Activated T-cell treated with anti-CD3 and anti-CD28 coated beads, Interleukin-2, amount 50 U/mL, for 4 hours (primary cell): ENCODE results near the gene PFKFB3. TPM values are rescaled to one million over a fixed set of nuclear protein-coding genes. Genes with fewer than 3 reads are reported as not detected.
"Not testable (repeated sequence)": the region's sequence is repeated elsewhere in the genome, so short reads cannot be mapped to it uniquely, and the experiment has no call there.

Experiments
- ATAC-seq, 2 donors: fragments of 200-7000 bp; cut with Tn5 transposase; one replicate each; pipeline ENCODE4 v1.10.0; 2021
- DNase-seq: peaks from one replicate; pipeline ENCODE4 v3.0.0-alpha.2; 2020
- H3K27me3 Mint-ChIP-seq: one replicate; pipeline ENCODE4 v1.8.0; 2021; ENCODE audit warnings: low read depth, mixed read lengths
- H3K36me3 Mint-ChIP-seq: one replicate; pipeline ENCODE4 v1.8.0; 2022; ENCODE audit warnings: mixed read lengths; ENCODE audit not compliant: insufficient read depth
- H3K4me1 Mint-ChIP-seq: one replicate; pipeline ENCODE4 v1.8.0; 2021; ENCODE audit warnings: low read depth, mixed read lengths
- H3K4me3 Mint-ChIP-seq: one replicate; pipeline ENCODE4 v1.8.0; 2021; ENCODE audit warnings: mild to moderate bottlenecking, moderate library complexity, mixed read lengths
- H3K9me3 Mint-ChIP-seq: one replicate; pipeline ENCODE4 v1.8.0; 2021; ENCODE audit warnings: mixed read lengths
- total RNA-seq, 3 donors: library from RNA; stranded (reverse); gene quantifications; one replicate each; pipeline ENCODE4 v1.2.1, GENCODE V29; 2021

The PFKFB3 gene
- total RNA-seq, 3 donors from 2014 or later: 60.5 to 77.0 (median 68.8) TPM

GRCh38 chr10:6237199-6237530 is 34.4 kb downstream of the PFKFB3 start:
- H3K9me3 Mint-ChIP-seq: no peaks in the 10 kb centered on the region
- no peak for DNase-seq
- H3K4me3 Mint-ChIP-seq: no peak overlapping the region
- H3K4me1 Mint-ChIP-seq: peaks cover 16% of the 10 kb centered on the region
- no peak for ATAC-seq
- peaks cover 37% of the 10 kb centered on the region for H3K36me3 Mint-ChIP-seq
- no peaks in the 10 kb centered on the region for H3K27me3 Mint-ChIP-seq

DNA sequence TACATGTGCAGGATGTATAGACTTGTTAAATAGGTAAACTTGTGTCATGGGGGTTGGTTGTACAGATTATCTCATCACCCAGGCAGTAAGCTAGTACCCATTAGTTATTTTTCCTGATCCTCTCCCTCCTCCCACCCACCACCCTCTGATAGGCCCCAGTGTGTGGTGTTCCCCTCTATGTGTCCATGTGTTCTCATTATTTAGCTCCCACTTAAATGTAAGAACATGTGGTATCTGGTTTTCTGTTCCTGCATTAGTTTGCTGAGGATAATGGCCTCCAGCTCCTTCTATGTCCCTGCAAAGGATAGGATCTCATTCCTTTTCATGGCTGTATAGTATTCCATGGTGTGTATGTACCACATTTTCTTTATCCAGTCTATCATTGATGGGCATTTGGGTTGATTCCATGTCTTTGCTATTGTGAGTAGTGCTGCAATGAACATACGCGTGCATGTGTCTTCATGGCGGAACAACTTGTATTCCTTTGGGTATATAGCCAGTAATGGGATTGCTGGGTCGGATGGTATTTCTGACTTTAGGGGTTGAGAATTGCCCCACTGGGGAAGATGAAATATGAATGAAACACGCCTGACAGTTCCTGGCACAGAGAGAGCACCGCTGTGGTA is 36.0 kb downstream of the PFKFB3 start:
- H3K27me3 Mint-ChIP-seq, H3K9me3 Mint-ChIP-seq, ATAC-seq, H3K4me3 Mint-ChIP-seq, DNase-seq: not testable (repeated sequence)
- peaks cover 29% of the 10 kb centered on the region for H3K36me3 Mint-ChIP-seq
- peaks cover 16% of the 10 kb centered on the region for H3K4me1 Mint-ChIP-seq

DNA sequence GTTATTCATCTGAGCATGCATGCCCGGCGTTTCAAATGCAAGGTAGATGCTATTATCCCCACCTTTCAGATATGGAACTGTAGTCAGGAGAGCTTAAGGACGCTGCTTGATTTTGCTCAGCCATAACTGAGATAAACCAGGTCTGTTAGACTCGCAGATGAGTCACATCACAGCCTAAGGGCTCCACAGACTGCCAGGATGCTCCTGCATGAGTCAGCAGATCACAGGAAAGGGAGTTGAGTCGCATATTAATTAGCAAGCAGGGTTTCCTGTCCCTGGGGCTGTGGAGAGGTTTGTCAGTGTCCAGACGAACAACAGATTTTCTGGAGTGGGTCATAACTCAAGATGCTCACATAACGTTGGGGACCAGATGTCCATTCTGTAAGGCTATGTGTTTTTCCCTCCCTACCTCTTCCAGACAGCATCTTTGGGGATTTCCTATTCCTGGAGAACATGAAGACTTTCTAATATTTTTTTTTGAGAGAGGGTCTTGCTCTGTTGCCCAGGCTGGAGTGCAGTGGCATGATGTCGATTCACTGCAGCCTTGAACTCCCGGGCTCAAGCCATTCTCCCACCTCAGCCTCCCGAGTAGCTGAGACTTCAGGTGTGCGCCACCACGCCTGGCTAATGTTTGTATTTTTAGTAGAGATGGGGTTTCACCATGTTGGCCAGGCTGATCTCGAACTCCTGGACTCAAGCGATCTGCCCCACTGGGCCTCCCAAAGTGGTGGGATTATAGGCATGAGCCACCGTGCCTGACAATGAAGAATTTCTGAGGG is 36.7 kb downstream of the PFKFB3 start:
- DNase-seq (peak; percentile 67), ATAC-seq (peak; percentile 97 to 98)
- H3K27me3 Mint-ChIP-seq: no peaks in the 10 kb centered on the region
- peaks cover 16% of the 10 kb centered on the region for H3K4me1 Mint-ChIP-seq
- peaks cover 25% of the 10 kb centered on the region for H3K36me3 Mint-ChIP-seq
- no peaks in the 10 kb centered on the region for H3K9me3 Mint-ChIP-seq
- no peak overlapping the region for H3K4me3 Mint-ChIP-seq

- no peaks in the 10 kb centered on the region for H3K9me3 Mint-ChIP-seq
- H3K4me3 Mint-ChIP-seq: no peak overlapping the region
- no peaks in the 10 kb centered on the region for H3K27me3 Mint-ChIP-seq
- peaks cover 23% of the 10 kb centered on the region for H3K36me3 Mint-ChIP-seq
- H3K4me1 Mint-ChIP-seq: peaks cover 16% of the 10 kb centered on the region
- ATAC-seq (no peak), DNase-seq (no peak)
Observed at GRCh38 chr10:6240254-6240653, 37.5 kb downstream of the PFKFB3 start.

DNA sequence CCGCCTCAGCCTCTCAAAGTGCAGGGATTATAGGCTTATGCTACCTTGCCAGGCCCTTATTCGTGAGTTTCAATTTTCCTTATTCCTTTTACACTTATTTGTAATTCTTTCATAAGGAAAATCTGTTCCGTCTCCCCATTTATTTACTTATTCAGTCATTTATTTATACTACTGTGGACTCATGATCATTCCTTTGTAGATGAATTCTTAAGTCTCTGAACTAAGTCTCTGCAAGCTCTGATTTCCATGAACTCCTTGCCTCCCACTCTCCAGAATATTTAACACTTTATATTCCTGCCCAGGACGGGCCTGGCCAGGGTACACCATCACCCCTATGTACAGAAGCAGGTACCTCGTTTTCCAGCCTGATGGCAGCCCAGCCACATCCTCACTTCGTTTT is 39.4 kb downstream of the PFKFB3 start:
- Mint-ChIP-seq H3K4me3 (no peak overlapping the region), H3K36me3 (peaks cover 9% of the 10 kb centered on the region), H3K27me3 (no peaks in the 10 kb centered on the region), H3K4me1 (peaks cover 15% of the 10 kb centered on the region), H3K9me3 (no peaks in the 10 kb centered on the region)
- ATAC-seq (no peak), DNase-seq (no peak)

DNA sequence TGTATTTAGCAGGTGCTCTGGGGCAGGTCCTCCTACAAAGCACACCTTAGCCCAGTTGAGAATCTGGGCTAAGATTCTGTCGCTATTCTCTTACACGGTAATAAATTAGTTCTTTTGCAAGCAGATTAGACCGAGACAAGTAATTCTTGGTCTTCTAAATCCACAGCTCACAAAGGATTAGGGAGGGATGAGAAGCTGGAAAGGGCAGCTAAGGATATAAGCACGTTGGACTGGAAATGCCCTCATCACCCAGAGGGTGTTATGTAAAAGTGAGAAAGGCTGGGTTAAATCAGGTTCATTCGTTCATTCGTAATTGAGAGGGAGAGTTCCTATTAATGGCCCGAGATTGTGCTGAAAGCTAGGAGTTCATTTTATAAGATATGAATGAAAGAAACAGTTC is 41.8 kb downstream of the PFKFB3 start:
- no peak for ATAC-seq
- DNase-seq: no peak
- no peaks in the 10 kb centered on the region for H3K27me3 Mint-ChIP-seq
- H3K9me3 Mint-ChIP-seq: no peaks in the 10 kb centered on the region
- peaks cover 7% of the 10 kb centered on the region for H3K36me3 Mint-ChIP-seq
- no peak overlapping the region for H3K4me3 Mint-ChIP-seq
- H3K4me1 Mint-ChIP-seq: peaks cover 4% of the 10 kb centered on the region

DNA sequence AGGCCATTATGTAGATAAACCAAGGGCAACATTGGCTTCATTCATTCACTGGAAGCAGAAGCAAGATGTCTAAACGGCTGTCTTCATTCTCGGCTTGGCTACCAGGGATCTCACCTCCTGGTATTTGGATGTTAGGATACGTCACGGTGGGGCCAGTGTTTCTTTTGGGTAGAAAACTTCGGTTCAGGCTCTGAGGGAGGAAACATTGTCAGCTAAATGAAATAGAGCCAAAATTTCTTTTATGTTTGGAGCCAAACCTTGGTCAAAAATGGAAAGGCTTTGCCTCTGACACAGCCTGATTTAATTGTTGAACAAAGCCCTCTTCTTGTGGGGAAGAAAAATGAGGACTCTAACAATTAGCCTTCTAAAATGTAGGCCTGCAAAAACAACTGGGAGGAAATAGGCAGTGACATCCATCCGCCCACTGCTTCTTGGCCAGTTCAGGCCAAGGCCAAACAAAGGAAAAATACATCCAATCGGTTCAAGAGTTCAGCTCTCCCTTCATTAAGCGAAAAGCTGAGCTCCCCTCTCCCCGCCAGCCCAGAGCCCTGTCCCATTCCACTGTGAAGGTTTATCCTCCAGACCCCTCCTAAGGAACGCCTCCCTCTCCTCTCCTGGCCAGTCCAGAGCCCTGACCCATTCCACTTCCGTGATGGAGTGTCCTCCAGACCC is 44.4 kb downstream of the PFKFB3 start:
- DNase-seq (no peak), ATAC-seq (no peak)
- peaks cover 5% of the 10 kb centered on the region for H3K36me3 Mint-ChIP-seq
- no peaks in the 10 kb centered on the region for H3K4me1 Mint-ChIP-seq
- no peaks in the 10 kb centered on the region for H3K9me3 Mint-ChIP-seq
- H3K4me3 Mint-ChIP-seq: no peak overlapping the region
- H3K27me3 Mint-ChIP-seq: no peaks in the 10 kb centered on the region

DNA sequence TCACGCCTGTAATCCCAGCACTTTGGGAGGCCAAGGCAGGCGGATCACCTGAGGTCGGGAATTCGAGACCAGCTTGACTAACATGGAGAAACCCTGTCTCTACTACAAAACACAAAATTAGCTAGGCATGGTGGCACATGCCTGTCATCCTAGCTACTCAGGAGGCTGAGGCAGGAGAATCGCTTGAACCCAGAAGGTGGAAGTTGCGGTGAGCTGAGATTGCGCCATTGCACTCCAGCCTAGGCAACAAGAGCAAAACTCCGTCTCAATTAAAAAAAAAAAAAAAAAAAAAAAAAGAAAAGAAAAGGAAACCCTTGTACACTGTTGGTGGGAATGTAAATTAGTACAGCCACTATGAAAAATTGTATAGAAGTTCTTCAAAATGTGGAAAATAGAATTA is 46.2 kb downstream of the PFKFB3 start:
- not testable (repeated sequence) for H3K4me3 Mint-ChIP-seq, DNase-seq, H3K4me1 Mint-ChIP-seq, H3K27me3 Mint-ChIP-seq, H3K36me3 Mint-ChIP-seq, H3K9me3 Mint-ChIP-seq, ATAC-seq

- no peak overlapping the region for H3K4me3 Mint-ChIP-seq
- no peaks in the 10 kb centered on the region for H3K9me3 Mint-ChIP-seq
- ATAC-seq (no peak), DNase-seq (no peak)
- no peaks in the 10 kb centered on the region for H3K4me1 Mint-ChIP-seq
- no peaks in the 10 kb centered on the region for H3K36me3 Mint-ChIP-seq
- H3K27me3 Mint-ChIP-seq: no peaks in the 10 kb centered on the region
Observed at GRCh38 chr10:6249698-6250097, 47.0 kb downstream of the PFKFB3 start.

- Mint-ChIP-seq H3K9me3 (no peaks in the 10 kb centered on the region), H3K4me1 (no peaks in the 10 kb centered on the region), H3K27me3 (no peaks in the 10 kb centered on the region), H3K4me3 (no peak overlapping the region), H3K36me3 (peaks cover 3% of the 10 kb centered on the region)
- ATAC-seq: no peak
- DNase-seq: no peak
Observed at GRCh38 chr10:6250745-6251144, 48.0 kb downstream of the PFKFB3 start.

DNA sequence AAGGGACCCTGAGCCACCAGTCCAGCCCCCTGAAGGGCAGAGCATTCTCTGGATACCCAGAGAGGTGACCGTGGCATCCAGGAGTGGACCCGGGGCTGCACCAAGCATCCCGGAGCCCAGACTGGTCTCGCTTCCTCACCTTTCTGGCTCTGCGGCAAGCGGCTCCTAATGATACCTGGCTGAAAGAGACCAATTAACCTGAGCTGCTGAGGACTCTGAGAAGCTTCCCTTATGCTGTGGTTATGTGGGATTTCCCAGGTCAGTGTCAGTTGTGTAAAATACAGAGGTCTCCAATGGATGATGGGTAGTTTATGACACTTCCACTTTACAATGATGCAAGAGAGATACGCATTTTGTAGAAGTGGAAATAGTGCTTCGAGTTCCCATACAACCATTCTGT is 51.5 kb downstream of the PFKFB3 start:
- ATAC-seq: no peak
- Mint-ChIP-seq H3K36me3 (peaks cover 3% of the 10 kb centered on the region), H3K27me3 (no peaks in the 10 kb centered on the region), H3K9me3 (no peaks in the 10 kb centered on the region), H3K4me3 (no peak overlapping the region), H3K4me1 (no peaks in the 10 kb centered on the region)
- DNase-seq: no peak

DNA sequence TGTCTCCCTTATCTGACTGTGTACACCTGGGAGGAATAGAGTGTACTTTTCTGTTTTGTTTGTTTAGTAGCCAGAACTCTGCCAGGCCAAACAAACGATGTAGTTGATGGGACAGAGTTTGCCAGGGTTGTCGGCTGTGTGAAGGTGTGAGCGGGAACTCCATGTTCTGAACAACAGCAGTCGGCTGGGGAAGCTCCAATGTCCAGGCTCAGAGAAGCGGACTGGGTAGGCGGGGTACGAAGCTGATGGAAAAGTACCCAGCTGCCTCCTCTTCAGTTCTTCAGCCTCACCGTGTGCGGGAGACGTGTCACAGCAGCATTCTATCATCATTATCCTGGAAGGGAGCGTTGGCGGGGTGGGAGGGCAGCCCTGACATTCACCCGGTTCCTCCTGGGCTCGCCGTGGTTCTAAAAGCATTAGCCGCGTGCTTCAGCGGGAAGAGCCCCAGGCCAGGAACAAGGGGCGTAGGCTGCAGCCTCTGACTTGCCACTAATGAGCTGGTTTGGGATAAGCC is 52.9 kb downstream of the PFKFB3 start:
- H3K4me1 Mint-ChIP-seq: no peaks in the 10 kb centered on the region
- H3K4me3 Mint-ChIP-seq: no peak overlapping the region
- H3K36me3 Mint-ChIP-seq: peaks cover 9% of the 10 kb centered on the region
- DNase-seq (no peak), ATAC-seq (no peak)
- H3K9me3 Mint-ChIP-seq: peaks cover 3% of the 10 kb centered on the region
- H3K27me3 Mint-ChIP-seq: no peaks in the 10 kb centered on the region

GRCh38 chr10:6256439-6256838 is 53.7 kb downstream of the PFKFB3 start:
- H3K9me3 Mint-ChIP-seq: peaks cover 10% of the 10 kb centered on the region
- H3K36me3 Mint-ChIP-seq: peaks cover 9% of the 10 kb centered on the region
- no peak overlapping the region for H3K4me3 Mint-ChIP-seq
- DNase-seq (no peak), ATAC-seq (no peak)
- no peaks in the 10 kb centered on the region for H3K4me1 Mint-ChIP-seq
- no peaks in the 10 kb centered on the region for H3K27me3 Mint-ChIP-seq

DNA sequence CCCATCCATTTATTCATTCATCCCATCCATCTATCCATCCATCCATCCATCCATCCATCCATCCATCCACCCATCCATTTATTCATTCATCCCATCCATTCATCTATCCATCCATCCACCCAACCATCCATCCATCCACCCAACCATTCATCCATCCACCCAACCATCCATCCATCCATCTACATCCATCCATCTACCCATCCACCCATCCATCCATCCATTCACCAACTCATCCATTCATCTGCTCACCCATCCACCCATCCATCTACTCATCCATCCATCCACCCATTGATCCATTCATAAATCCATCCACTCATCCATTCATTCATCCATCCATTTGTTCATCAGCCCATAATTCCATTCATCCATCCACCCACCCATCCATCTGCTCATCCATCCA is 56.4 kb downstream of the PFKFB3 start:
- Mint-ChIP-seq H3K4me3 (no peak overlapping the region), H3K36me3 (peaks cover 9% of the 10 kb centered on the region), H3K9me3 (peaks cover 15% of the 10 kb centered on the region), H3K4me1 (no peaks in the 10 kb centered on the region), H3K27me3 (no peaks in the 10 kb centered on the region)
- DNase-seq (no peak), ATAC-seq (no peak)

DNA sequence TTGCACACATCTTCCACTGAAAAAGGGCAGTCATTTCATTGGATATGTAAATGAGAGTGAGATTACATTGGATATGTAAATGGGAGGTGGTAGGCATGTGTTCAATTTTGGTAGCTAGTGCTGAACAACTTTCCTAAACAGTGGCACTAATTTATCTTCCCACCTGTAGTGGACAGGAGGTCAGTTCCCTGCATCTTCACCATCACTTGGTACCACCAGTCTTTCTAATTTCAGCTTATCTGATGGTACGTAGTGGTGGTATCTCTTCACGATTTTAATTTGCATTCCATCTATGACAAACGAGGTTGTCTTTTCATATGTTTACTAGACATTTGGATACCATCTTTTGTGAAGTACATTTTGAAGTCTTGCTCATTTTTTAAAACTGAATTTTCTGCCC is 58.1 kb downstream of the PFKFB3 start:
- no peak for DNase-seq
- Mint-ChIP-seq H3K27me3 (no peaks in the 10 kb centered on the region), H3K9me3 (peaks cover 15% of the 10 kb centered on the region), H3K4me1 (no peaks in the 10 kb centered on the region), H3K36me3 (peaks cover 7% of the 10 kb centered on the region), H3K4me3 (no peak overlapping the region)
- no peak for ATAC-seq
